IPS-NIHi7 (cell line): ENCODE data around the gene PEAK3.

ENCODE experiments used
- DNase-seq: peaks from one replicate; pipeline ENCODE4 v3.0.0; 2012; ENCODE audit warnings: mixed read lengths; ENCODE audit errors: extremely low spot score

Gene PEAK3

DNA sequence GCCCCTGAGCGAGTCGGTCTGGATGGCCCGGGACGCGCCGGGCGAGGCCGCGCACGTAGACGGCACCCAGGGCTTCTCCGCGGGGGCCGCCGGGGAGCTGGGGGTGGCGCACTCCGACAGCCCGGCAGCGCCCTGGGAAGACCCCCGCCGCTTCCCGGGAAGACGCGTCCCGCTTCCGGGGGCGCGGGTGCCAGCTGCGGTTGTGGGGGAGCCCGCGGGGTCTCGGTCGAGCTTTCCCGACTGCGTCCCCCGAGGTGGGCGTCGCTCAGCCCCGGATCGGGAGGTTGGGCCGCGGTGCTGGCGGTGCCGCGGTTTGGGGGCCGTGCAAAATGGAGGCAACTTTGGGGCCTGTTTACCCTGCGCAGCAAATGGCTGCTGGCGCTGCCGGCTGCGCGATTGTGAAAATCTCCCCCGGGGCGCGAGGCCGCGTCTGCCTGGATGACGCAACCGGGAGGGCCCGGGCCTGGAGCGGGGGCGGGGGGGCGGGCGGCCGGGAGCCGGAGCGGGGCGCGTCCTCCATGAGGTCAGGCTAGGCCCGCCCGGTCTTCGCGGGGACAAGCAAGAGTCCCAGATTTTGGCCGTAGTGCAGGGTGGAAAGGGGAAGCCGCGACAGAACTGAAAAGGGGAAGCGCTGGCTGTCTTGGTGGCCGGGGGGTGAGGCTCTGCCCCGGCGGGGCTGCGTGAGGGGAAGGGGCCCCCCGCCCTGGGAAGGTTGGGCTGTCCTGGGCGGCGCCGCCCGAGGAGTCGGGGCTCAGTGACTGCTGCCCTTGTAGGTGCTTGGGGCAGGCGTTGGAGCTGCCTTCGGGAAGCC is 11.3 kb downstream of the PEAK3 start:
- peak; percentile 66 for DNase-seq

DNA sequence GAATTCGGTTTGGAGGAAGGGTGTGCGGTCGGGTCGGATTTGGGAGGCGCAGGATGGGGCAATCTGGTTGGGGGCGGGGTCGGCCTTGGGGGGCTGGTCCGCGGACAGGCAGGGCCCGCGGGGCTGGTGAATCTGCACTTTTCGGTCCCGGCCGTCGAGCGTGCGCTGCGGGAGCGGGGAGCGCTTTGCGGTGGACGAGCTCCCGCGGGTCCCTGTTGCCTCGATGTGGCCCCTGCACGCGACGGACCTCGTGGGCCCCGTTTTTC is 11.9 kb downstream of the PEAK3 start:
- no peak for DNase-seq

DNA sequence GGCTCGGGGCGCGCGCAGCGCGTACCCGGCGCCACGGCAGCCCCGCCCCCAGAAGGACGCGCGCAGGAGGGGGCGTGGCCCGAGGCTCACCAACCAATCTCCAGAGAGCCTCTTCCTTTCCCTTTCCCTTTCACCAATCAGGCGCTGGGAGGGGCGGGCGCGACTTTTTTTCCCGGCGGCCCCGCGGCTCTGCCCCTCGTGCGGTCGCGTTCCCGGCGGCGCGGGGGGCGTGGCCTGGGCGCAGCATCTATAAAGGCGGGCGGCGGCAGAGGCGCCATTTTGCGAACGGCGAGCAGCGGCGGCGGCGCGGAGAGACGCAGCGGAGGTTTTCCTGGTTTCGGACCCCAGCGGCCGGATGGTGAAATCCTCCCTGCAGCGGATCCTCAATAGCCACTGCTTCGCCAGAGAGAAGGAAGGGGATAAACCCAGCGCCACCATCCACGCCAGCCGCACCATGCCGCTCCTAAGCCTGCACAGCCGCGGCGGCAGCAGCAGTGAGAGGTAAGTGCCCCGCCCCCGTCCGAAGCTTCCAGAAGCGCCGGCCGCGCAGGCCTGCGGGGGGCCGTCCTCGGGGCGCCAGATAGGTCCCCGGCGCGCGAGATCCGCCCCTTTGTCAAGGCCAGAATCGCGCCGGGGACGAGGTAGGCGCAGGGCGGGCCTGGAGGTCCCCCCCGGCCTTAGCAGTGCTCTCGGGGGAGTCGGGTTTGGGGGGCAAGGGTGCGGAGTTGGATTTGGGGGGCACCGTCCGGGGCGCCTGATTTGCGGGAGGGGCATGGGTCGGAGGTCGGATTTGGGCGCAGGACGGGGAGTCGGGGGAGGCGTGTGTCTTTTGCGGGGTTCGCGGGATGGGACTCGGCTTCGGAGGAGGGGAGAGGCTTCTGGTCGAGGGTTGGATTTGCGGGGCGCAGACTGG is 12.5 kb downstream of the PEAK3 start:
- peak; percentile 100 for DNase-seq

DNA sequence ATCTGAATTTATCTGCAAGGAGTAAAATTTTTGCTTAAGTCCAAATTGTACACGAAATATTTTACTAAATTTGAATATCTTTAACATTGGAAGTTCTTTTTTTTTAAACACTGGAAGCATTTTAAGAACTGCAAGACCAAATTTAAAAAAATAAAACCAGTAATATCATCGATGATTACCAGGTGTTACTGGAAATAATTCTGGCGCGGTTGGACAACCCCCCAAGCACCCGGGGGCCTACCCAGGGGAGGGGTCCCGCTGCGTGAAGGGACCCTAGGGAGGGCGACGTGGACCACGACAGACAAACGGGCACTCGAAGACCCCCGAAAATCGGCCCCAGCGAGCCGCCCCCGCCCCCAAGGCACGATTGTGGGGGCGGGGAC is 13.1 kb downstream of the PEAK3 start:
- no peak for DNase-seq

DNA sequence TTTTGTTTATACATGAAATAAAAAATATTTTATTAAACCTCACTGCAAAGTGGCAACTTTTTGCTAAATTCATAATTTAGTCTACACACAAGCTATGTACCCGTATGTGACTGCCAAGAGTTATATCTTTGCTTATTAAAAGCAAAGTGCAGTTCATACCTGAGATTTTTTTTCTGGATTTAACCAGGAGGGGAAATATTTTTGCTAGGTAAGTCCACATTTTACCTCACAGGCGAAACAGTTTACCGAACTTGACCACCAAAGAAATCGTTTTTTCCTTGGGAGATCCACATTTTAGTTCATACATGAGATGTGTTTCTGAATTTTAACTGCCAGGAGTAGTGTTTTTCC is 13.5 kb downstream of the PEAK3 start:
- DNase-seq: no peak

DNA sequence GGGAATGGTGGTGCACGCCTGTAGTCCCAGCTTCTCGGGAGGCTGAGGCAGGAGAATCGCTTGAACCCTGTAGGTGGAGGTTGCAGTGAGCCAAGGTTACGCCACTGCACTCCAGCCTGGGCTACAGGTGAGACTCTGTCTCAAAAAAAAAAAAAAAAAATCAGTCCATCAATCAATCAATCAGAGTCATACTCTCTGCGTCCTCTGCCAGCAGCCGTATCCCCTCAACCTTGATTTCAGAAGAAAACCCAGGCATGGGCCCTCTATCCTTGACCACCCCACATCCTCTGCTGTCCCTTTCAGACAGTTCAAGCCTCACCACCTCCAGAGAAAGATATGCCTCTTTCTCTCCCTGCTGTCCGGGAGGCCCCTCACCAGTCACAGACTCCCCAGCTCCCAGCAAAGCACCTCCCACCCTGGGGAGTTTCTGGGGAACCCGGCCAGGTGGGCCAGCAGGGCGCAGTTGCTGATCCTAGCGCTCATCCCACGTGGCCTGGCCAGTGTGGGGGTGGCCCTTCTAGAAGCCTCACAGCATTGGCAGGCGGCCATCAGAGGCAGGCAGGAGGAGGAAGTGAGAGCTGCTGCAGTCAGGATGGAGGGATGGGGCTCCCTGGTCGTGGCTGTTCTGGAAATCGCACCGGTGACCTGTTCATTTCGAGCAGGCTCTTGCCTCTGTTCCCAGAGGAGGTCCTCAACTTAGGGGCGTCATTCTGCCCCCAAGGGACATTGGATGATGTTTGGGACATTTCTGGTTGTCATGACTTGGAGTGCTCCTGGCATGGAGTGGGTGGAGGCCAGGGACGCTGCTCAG is 15.6 kb downstream of the PEAK3 start:
- DNase-seq: no peak

DNA sequence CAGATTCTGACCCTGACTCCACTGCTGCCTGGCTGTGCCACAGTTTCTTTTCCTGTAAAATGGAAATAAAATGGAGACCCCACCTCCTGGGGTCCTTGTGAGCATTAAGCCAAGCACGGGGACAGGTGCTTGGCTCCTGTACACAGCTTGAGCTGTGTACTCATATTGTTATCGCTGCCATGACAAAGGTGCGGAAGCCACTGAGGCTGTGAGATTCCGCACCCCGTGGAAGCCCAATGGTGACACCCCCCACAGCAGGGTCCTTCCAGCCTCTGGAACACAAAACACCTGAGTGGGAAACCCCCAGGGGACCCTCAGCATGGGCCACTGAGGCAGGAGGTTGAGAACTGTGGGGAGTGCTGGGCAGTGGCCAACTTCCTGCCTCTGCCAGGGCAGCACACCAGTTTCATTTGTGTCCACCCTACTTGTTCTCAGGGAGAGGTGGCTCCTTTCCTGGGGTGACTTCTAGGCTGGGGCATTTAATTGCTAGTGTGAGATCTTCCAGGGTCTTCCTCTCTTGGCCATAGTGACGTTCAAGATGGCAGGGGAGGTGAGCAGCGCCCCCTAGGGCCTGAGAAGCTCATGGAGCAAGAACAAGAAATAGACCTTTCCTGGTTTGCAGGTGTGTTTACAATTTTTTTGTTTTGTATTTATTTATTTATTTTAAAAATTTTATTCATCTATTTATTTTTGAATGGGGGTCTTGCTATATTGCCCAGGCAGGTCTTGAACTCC is 20.4 kb downstream of the PEAK3 start:
- peak; percentile 65 for DNase-seq

DNA sequence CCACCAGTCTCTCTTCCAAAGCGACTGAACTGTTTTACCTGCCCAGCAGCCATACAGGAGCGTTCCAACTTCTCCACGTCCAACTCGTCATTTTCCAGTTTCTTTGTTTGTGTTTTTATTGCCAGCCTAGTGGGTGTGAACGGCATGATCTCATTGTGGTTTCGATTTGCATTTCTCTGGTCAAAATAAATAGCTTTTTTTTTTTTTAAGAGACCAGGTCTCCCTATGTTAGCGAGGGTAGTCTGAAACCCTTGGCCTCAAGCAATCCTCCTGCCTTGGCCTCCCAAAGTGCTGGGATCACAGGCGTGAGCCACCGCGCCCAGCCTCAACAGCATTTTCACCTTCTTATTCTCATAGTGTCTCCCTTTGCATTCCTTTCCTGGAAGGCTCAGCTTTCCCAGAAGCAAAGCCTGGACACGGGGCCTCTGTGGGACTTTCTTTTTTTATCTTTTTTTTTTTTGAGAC is 21.6 kb downstream of the PEAK3 start:
- no peak for DNase-seq

DNA sequence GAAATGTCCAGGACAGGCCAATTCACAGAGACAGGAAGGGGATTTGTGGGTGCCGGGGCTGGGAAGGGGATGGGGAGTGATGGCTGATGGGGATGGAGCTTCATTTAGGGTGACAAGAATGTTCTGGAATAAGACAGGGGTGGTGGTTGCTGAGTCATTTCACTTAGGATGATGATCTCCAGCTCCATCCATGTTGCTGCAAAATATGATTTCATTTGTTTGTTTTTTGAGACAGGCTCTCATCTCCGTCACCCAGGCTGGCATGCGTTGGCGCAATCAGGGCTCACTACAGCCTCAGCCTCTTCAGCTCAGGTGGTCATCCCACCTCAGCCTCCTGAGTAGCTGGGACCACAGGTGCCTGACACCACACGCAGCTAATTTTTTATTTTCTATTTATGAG is 22.6 kb downstream of the PEAK3 start:
- DNase-seq: no peak

DNA sequence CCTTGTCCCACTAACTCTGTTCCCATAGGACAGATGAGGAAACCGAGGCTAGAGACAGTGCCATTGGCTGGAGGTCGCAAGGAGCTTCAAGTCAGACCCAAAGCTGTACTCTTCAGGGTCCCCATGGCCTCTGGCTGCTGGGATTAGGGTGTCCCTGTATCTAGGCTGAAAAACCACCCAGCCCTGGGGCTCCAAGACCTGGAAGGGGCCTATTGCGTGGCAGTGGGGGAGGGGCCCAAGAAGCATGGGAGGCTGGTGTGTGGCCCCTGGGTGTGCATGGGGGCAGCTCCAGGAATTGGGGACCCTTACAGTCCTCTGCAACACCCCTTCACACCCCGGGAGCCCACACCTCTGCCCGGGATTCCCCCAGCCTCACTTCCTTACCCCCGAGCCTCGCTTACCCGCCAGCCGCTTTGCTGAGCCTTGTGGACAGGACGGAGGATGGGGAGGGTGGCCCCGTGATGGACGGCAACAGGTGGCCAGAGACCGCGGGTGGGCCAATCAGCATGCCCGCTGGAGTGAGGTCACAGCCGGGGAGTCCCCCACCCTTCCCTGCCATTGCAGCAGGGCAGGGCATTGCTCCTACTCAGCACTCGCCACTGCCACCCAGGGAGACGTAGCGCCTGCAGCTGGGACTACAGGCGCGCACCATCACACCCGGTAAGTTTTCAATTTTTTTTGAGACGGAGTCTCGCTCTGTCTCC is 25.8 kb downstream of the PEAK3 start, which contains the start of gene JSRP1:
TSS of gene JSRP1 (minus strand) at position 436 of the 704 bp plus-strand sequence. CDS start 1,103 bp downstream, outside the sequence.
- no peak for DNase-seq

DNA sequence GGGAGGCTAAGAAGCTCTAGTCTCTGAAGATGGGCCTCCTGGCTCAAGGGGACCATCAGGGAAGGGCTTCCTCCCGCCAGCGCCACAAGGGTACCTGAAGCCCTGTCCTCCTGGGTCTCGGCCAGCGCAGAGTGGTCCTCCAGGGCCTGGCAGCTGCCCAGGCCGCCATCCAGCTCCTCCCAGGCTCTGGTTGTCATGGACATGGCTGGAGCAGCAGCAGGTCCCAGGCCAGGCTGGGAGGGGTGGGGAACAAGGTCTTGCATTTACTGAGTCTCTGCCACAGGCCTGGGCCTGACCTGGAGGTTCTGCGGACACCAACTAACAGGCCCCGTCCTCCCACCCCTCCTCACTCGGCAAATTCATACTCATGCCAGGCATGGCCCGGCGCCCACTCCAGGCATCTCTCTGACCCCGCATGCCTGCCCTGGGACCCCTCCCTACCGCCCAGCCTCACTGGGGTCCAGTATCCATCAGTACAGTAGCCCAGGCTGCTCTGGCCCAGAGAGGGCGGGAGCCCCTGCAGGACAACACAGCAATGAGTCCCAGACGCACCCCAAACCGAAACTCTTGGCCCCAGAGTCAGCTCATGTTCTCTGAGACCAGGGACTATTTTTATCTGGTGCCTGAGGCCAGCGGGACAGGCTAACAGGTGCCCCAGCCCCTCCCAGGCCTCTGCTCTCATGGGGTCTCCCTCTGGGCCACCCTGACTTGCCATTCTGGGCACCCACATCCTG is 26.7 kb downstream of the PEAK3 start:
- DNase-seq: no peak

DNA sequence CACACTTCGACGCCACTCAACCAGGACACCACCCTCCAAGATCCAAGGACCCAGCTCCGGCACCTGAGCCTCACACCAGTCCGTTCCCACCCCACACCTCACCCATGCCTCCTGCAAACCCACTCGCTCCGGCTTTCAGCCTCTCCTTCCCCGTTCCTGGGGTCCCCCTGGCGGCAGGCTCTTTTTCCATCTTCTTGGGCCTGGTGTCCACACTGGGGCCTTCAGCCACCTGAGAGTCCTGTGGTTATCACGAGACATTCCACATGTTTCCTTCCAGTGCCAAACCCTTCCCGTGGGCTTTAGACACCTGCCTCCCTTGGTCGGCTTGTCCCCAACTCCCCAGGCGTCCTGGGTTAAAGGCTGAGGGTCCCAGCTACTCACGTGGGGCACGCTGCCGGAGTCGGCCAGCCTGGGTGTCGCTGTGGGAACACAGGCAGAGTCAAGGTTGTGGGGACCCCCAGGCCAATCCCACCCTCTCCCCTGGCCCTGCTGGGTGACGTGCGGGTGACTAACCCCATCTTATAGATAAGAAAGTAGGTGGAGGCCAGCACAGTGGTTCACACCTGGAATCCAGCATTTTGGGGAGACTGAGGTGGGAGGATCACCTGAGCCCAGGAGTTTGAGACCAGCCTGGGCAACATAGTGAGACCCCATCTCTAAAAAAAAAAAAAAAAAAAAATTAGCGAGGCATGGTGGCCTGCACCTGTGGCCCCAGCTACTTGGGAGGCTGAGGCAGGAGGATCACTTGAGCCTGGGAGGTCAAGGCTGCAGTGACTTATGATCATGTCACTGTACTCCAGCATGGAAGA is 27.7 kb downstream of the PEAK3 start:
- peak; percentile 80 for DNase-seq

DNA sequence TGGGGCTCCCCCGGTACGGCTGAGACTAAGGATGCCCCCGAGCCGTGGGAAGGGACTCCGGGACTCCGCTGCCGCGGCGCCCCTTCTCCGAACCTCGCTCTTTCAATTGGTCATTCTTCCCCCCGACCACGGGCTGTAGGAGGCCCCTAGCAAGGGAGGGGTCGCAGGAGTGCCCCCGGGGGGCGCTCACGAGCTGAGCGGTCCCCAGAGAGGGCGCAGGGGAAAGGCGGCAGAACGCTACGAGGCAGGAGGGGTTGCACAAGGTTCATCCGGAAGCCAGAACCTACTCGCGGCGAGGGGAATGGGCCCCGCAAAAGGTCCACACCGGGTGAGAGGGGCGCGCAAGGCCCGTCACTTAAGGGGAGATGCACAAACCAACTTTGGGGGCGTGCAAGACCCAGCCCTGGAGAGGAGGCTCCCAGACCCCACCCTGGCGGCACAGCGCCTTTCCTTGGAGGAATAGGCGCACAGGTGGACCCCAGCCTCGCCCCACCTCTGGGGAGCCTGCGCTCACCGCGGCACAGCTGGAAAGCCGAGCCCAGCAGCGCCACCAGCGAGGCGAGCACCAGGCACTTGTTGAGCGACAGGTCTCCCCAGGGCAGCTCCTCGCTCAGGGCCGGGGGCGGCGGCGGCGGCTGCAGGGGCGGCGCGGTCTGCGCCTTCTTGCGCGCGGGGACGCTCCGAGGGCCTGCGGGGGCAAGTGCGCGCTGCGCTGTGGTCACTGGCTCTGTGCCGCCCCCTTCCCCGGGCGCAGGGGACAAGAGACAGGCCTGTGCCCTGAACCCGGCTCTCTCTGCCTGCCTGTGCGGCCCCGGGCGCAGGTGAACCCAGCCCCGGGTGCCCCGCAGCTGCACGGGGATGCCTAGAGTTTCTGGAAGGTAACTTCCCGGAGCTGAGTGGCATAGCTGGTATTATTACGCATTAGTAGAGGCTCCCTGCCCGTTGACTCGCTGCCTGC is 28.6 kb downstream of the PEAK3 start:
- DNase-seq: no peak

DNA sequence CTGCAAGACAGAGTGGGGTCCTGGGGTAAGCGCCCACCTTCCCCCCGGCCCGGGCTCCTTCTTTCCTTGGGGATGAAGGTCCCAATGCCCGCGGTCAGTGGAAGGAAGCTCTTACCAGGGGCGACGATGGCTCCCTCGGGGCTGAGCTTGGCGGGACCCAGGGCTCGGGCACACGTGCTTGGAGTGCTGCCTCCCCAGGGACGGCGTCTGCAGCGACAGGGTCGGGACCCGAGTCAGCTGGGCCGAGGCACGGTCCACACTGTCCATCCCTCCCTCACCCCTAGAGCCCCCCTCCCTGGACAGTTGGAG is 29.2 kb downstream of the PEAK3 start:
- no peak for DNase-seq

DNA sequence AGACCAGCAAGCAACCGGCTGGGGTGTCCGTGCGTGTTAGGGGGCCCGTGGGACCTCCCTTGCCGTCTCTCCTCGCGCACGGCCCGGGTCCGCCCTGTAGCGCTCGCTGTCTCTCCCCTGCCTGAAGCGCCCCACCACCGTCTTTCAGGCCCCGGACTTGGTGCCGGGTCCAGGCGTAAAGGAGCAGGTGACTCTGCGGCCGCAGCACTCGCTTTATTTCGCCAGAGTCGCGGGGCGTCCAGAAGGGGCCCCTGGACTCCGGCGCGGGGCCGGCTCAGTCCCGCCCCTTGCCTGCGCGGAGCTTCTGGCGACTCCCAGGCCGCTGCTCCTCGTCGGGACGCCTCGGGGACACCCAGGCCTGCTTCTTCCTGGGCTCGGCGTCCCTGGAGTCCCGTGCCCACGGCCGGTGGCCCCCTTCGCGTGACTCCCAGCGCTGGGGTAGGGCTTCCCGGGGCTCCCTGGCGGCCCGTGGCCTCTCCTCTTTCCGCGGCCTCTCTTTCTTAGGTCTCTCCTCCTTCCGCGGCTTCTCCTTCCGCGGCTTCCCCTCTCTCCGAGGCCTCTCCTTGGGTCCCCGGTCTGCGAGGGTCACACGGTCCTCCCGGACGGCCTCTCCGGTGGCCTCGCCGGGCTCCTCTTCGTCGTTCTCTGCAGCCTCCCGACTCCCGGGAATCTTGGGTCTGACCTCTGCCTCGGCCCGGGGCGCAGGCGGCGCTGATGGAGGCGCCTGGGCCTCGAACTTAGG is 29.7 kb downstream of the PEAK3 start:
- no peak for DNase-seq

DNA sequence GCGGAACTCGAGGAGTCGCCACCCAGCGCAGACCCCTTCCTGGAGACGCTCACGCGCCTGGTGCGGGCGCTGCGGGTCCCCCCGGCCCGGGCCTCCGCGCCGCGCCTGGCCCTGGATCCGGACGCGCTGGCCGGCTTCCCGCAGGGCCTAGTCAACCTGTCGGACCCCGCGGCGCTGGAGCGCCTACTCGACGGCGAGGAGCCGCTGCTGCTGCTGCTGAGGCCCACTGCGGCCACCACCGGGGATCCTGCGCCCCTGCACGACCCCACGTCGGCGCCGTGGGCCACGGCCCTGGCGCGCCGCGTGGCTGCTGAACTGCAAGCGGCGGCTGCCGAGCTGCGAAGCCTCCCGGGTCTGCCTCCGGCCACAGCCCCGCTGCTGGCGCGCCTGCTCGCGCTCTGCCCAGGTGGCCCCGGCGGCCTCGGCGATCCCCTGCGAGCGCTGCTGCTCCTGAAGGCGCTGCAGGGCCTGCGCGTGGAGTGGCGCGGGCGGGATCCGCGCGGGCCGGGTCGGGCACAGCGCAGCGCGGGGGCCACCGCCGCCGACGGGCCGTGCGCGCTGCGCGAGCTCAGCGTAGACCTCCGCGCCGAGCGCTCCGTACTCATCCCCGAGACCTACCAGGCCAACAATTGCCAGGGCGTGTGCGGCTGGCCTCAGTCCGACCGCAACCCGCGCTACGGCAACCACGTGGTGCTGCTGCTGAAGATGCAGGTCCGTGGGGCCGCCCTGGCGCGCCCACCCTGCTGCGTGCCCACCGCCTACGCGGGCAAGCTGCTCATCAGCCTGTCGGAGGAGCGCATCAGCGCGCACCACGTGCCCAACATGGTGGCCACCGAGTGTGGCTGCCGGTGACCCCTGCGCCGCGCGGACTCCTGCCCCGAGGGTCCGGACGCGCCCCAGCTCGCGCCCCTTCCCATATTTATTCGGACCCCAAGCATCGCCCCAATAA is 30.6 kb downstream of the PEAK3 start:
- DNase-seq: no peak

DNA sequence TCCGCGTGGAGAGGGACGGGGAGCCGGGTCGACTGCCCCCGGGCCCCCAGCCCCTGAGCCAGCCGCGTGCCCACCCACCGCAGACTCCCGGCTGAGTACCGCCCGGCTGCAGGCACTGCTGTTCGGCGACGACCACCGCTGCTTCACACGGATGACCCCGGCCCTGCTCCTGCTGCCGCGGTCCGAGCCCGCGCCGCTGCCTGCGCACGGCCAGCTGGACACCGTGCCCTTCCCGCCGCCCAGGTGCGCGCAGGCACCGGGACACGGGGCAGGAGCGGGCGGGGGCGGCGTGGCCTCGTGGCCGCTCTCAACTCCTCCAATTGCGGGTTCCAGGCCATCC is 31.2 kb downstream of the PEAK3 start:
- no peak for DNase-seq
